Testis (tissue), 2 donors: Measurements from ENCODE around the gene PUM1.

Experiments
- CTCF ChIP-seq, 3 experiments: fragments of 450-650 bp in 2 of 3; fragments of 200-600 bp in 1 of 3; sonication (generic) in 1 of 3; IDR thresholded peaks; one replicate each; pipeline ENCODE4 v1.5.1; 2016 to 2019; ENCODE audit warnings: antibody characterized with exemption in 3 of 3, mild to moderate bottlenecking in 2 of 3, moderate library complexity in 1 of 3
- POLR2A ChIP-seq: fragments of 450-650 bp; IDR thresholded peaks from one replicate; pipeline ENCODE4 v1.6.1; 2017; ENCODE audit warnings: antibody characterized with exemption, mild to moderate bottlenecking, moderate library complexity

DNA sequence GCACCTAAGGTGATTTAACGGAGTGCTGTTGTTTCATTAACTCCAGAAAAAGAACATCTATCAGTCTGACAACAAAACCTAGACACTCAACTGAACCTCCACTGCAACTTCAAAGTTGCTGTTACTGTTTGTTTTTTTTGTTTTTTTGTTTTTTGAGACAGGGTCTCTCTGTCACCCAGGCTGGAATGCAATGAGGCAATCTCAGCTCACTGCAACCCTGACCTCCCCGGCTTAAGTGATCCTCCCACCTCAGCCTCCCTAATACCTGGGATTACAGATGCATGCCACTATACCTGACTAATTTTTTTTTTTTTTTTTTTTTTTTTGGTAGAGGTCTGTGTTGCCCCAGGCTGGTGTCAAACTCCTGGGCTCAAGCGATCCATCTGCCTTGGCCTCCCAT is 90.3 kb downstream of the PUM1 start:
- TF ChIP-seq POLR2A (no peak), CTCF (IDR thresholded peaks at IDR 0.05) (no peak)
